GM23338 (cell line): ENCODE results near the gene TMA16.
"Not testable (repeated sequence)": the region's sequence is repeated elsewhere in the genome, so short reads cannot be mapped to it uniquely, and the experiment has no call there.

Experiments
- NANOG ChIP-seq: IDR thresholded peaks from 2 replicates; pipeline ENCODE4 v1.6.1; 2016; ENCODE audit warnings: antibody characterized with exemption, borderline replicate concordance
- TF ChIP-seq, protein P1 (sequence below), 2 experiments: fragments of 200-600 bp in 1 of 2; sonication (generic) in 1 of 2; conservative IDR thresholded peaks; 2 replicates each; pipeline versions ENCODE4 v1.5.1 to v1.6.1; 2016 to 2017; ENCODE audit warnings: antibody characterized with exemption in 2 of 2, low read depth in 2 of 2, mild to moderate bottlenecking in 2 of 2, moderate library complexity in 1 of 2

DNA sequence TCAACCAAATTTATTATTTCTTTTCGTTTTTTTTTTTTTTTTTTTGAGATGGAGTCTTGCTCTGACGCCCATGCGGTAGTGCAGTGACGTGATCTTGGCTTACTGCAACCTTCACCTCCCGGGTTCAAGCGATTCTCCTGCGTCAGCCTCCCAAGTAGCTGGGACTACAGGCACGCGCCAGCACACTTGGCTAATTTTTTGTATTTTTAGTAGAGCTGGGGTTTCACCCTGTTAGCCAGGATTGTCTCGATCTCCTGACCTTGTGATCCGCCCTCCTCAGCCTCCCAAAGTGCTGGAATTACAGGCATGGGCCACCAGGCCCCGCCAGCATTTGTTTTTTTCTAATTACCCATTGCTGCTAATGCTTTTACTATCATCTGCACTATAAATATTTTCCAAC lies 47.5 kb upstream of the TMA16 start:
- TF ChIP-seq, protein P1, sequence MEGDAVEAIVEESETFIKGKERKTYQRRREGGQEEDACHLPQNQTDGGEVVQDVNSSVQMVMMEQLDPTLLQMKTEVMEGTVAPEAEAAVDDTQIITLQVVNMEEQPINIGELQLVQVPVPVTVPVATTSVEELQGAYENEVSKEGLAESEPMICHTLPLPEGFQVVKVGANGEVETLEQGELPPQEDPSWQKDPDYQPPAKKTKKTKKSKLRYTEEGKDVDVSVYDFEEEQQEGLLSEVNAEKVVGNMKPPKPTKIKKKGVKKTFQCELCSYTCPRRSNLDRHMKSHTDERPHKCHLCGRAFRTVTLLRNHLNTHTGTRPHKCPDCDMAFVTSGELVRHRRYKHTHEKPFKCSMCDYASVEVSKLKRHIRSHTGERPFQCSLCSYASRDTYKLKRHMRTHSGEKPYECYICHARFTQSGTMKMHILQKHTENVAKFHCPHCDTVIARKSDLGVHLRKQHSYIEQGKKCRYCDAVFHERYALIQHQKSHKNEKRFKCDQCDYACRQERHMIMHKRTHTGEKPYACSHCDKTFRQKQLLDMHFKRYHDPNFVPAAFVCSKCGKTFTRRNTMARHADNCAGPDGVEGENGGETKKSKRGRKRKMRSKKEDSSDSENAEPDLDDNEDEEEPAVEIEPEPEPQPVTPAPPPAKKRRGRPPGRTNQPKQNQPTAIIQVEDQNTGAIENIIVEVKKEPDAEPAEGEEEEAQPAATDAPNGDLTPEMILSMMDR (conservative IDR thresholded peaks at IDR 0.05; ENCODE audit: low read depth in 2 of 2): not testable (repeated sequence)
- TF ChIP-seq NANOG: not testable (repeated sequence)
